Vagina (tissue), 2 donors: ENCODE results near the gene KRT38.

Source experiments
- CTCF ChIP-seq, 3 experiments: fragments of 450-650 bp in 2 of 3; fragments of 200-600 bp in 1 of 3; sonication (generic) in 1 of 3; IDR thresholded peaks; one replicate each; pipeline ENCODE4 v1.5.1; 2017 to 2019; ENCODE audit warnings: antibody characterized with exemption in 3 of 3, mild to moderate bottlenecking in 2 of 3, moderate library complexity in 2 of 3
- POLR2A ChIP-seq, 2 donors: fragments of 450-650 bp; IDR thresholded peaks; one replicate each; pipeline ENCODE4 v1.6.1; 2017; ENCODE audit warnings: antibody characterized with exemption in 2 of 2, mild to moderate bottlenecking in 2 of 2, moderate library complexity in 2 of 2
- POLR2AphosphoS5 ChIP-seq, 2 donors: sonication (generic); formaldehyde crosslinking; IDR thresholded peaks; one replicate each; pipeline ENCODE4 v1.9.0; 2017; ENCODE audit warnings: antibody characterized with exemption in 2 of 2, mild to moderate bottlenecking in 2 of 2, low read depth in 1 of 2; ENCODE audit not compliant: insufficient read depth in 1 of 2

GRCh38 chr17:41456204-41456603 is 15.4 kb upstream of the KRT38 start:
- no peak for TF ChIP-seq CTCF (IDR thresholded peaks at IDR 0.05)
- no peak for TF ChIP-seq POLR2A (IDR thresholded peaks at IDR 0.05)
- no peak for TF ChIP-seq POLR2AphosphoS5 (IDR thresholded peaks at IDR 0.05; ENCODE audit: insufficient read depth in 1 of 2, low read depth in 1 of 2)
